IMR-90 (cell line): ENCODE results near the gene GDPD2. TPM values are rescaled to one million over a fixed set of nuclear protein-coding genes. Genes with fewer than 3 reads are reported as not detected.

ENCODE experiments used
- ATAC-seq: fragments of 200-7000 bp; cut with Tn5 transposase; 2 replicates; pipeline ENCODE4 v1.9.1; 2020; ENCODE audit warnings: low read depth, mild to moderate bottlenecking, moderate library complexity
- BruUV-seq: library from RNA; stranded (reverse); fragments of 400-500 nt; replicated peaks from 2 replicates; lab custom pipeline; 2021; lab: Mats Ljungman, UMichigan
- CTCF ChIA-PET: fragments of 300-600 bp; formaldehyde crosslinking; extraction: SDS; loops from one replicate; lab custom pipeline; 2021; ENCODE audit warnings: antibody characterized with exemption; lab: Yijun Ruan, JAX
- POLR2A ChIA-PET: fragments of 300-600 bp; sonication (Branson Sonifier 250); formaldehyde crosslinking; loops from one replicate; lab custom pipeline; 2022; ENCODE audit warnings: antibody characterized with exemption; ENCODE audit not compliant: unreplicated experiment; lab: Charles Lee
- DNase-seq: peaks from one replicate; pipeline ENCODE4 v3.0.0; 2013
- H2AFZ ChIP-seq: replicated peaks from 2 replicates; pipeline ENCODE3; 2013; ENCODE audit warnings: low read length, mild to moderate bottlenecking; ENCODE audit not compliant: poor library complexity
- H2AK5ac ChIP-seq: 2 replicates; pipeline ENCODE4 v1.6.1; 2013; ENCODE audit warnings: low read depth, low read length, inconsistent platforms
- H2AK9ac ChIP-seq: replicated peaks from 2 replicates; pipeline ENCODE3; 2013; ENCODE audit warnings: mild to moderate bottlenecking, low read depth, low read length, moderate library complexity; ENCODE audit not compliant: poor library complexity
- H2BK120ac ChIP-seq: 2 replicates; pipeline ENCODE4 v1.6.1; 2013; ENCODE audit warnings: low read depth, low read length, inconsistent platforms
- H2BK15ac ChIP-seq: 3 replicates; pipeline ENCODE4 v1.6.1; 2013; ENCODE audit warnings: low read depth, low read length, inconsistent platforms
- H2BK20ac ChIP-seq: 2 replicates; pipeline ENCODE4 v1.6.1; 2013; ENCODE audit warnings: low read depth, mild to moderate bottlenecking, inconsistent platforms, low read length, moderate library complexity
- H2BK5ac ChIP-seq: 2 replicates; pipeline ENCODE4 v1.6.1; 2013; ENCODE audit warnings: mild to moderate bottlenecking, low read depth, low read length, inconsistent platforms; ENCODE audit not compliant: poor library complexity, severe bottlenecking
- H3K14ac ChIP-seq: replicated peaks from 2 replicates; pipeline ENCODE4 v1.6.1; 2013; ENCODE audit warnings: low read depth, low read length, inconsistent platforms
- H3K18ac ChIP-seq: 2 replicates; pipeline ENCODE4 v1.6.1; 2013; ENCODE audit warnings: low read depth, low read length, control low read depth
- H3K23ac ChIP-seq: 2 replicates; pipeline ENCODE4 v1.6.1; 2013; ENCODE audit warnings: low read depth, low read length, inconsistent platforms
- H3K27ac ChIP-seq: 2 replicates; pipeline ENCODE4 v1.5.1; 2013; ENCODE audit warnings: mild to moderate bottlenecking, control low read depth, low read length; ENCODE audit not compliant: insufficient read depth
- H3K27me3 ChIP-seq: 2 replicates; pipeline ENCODE4 v1.6.1; 2013; ENCODE audit warnings: low read length; ENCODE audit not compliant: control insufficient read depth, insufficient read depth
- H3K36me3 ChIP-seq: 2 replicates; pipeline ENCODE4 v1.6.1; 2013; ENCODE audit warnings: low read length, mixed read lengths; ENCODE audit not compliant: control insufficient read depth, insufficient read depth
- H3K4ac ChIP-seq: 2 replicates; pipeline ENCODE4 v1.6.1; 2013; ENCODE audit warnings: low read depth, low read length, inconsistent platforms
- H3K4me1 ChIP-seq: 2 replicates; pipeline ENCODE4 v1.6.1; 2013; ENCODE audit warnings: low read length, mixed read lengths; ENCODE audit not compliant: control insufficient read depth, insufficient read depth
- H3K4me2 ChIP-seq: 2 replicates; pipeline ENCODE4 v1.6.1; 2013; ENCODE audit warnings: low read depth, mild to moderate bottlenecking, control low read depth, low read length, moderate library complexity
- H3K4me3 ChIP-seq: 2 replicates; pipeline ENCODE4 v1.5.1; 2013; ENCODE audit warnings: low read depth, mild to moderate bottlenecking, control low read depth, low read length, moderate library complexity; ENCODE audit not compliant: insufficient read depth
- H3K56ac ChIP-seq: 2 replicates; pipeline ENCODE4 v1.6.1; 2013; ENCODE audit warnings: low read length, inconsistent platforms; ENCODE audit not compliant: insufficient read depth; ENCODE audit errors: extremely low read depth
- H3K79me1 ChIP-seq, 2 experiments: 2 replicates each; pipeline ENCODE4 v1.6.1; 2013; ENCODE audit warnings: low read length in 2 of 2, inconsistent platforms in 1 of 2, low read depth in 1 of 2
- H3K9ac ChIP-seq: 2 replicates; pipeline ENCODE4 v1.6.1; 2013; ENCODE audit warnings: low read depth, low read length, control low read depth
- H3K9me1 ChIP-seq: 2 replicates; pipeline ENCODE4 v1.6.1; 2013; ENCODE audit warnings: low read length, inconsistent platforms; ENCODE audit not compliant: insufficient read depth
- H3K9me3 ChIP-seq: 2 replicates; pipeline ENCODE4 v1.6.1; 2013; ENCODE audit warnings: low read length; ENCODE audit not compliant: control insufficient read depth, insufficient read depth
- H4K20me1 ChIP-seq: 2 replicates; pipeline ENCODE4 v1.6.1; 2013; ENCODE audit warnings: low read length, inconsistent platforms; ENCODE audit not compliant: insufficient read depth
- H4K5ac ChIP-seq: 2 replicates; pipeline ENCODE4 v1.6.1; 2013; ENCODE audit warnings: mild to moderate bottlenecking, low read depth, low read length, control low read depth
- H4K8ac ChIP-seq, 2 experiments: 2 replicates each; pipeline ENCODE4 v1.6.1; 2013; ENCODE audit warnings: low read depth in 2 of 2, low read length in 2 of 2, control low read depth in 1 of 2, inconsistent platforms in 1 of 2
- H4K91ac ChIP-seq: 2 replicates; pipeline ENCODE4 v1.6.1; 2013; ENCODE audit warnings: low read depth, low read length, inconsistent platforms; ENCODE audit not compliant: insufficient read depth
- MXI1 ChIP-seq: IDR thresholded peaks from 2 replicates; pipeline ENCODE4 v1.6.1; 2012; ENCODE audit warnings: low read depth, mild to moderate bottlenecking, low read length, moderate library complexity, borderline replicate concordance
- RCOR1 ChIP-seq: IDR thresholded peaks from 2 replicates; pipeline ENCODE4 v1.6.1; 2012; ENCODE audit warnings: mild to moderate bottlenecking, low read length, improper control_type of control experiment; ENCODE audit not compliant: insufficient replicate concordance
- SMC3 ChIP-seq: fragments of 150-350 bp; IDR thresholded peaks from 2 replicates; pipeline ENCODE4 v1.6.1; 2016; ENCODE audit warnings: low read depth, mild to moderate bottlenecking, antibody characterized with exemption, low read length, moderate library complexity
- WGBS, 2 experiments: methylation state at CpG; one replicate each; pipeline versions ENCODE4 v1.1.5 to v1.1.7; 2013; ENCODE audit warnings: missing lambda C conversion rate in 2 of 2; ENCODE audit not compliant: insufficient read length in 1 of 2; ENCODE audit errors: extremely low coverage in 2 of 2; 5-methylcytosine and 5-hydroxymethylcytosine counted together
- dilution Hi-C: fragments of 300-500 bp; cut with HindIII; formaldehyde crosslinking; loops from one replicate; pipeline ENCODE4 v1.14.3; 2018; ENCODE audit warnings: low sequenced_read_pairs; ENCODE audit not compliant: unreplicated experiment
- in situ Hi-C: fragments of 300-500 bp; cut with MboI; formaldehyde crosslinking; loops from 3 replicates; pipeline ENCODE4 v1.14.3; 2019; ENCODE audit warnings: low sequenced_read_pairs, inconsistent platforms, mixed read lengths
- intact Hi-C: fragments of 100-400 bp; cut with micrococcal nuclease; formaldehyde crosslinking; loops from 2 replicates; pipeline ENCODE4 v1.10.0; 2022
- polyA plus RNA-seq, 3 experiments: library from polyadenylated mRNA; depleted of rRNA; stranded (reverse); fragments of >200 nt; gene quantifications; 2 replicates each; pipeline ENCODE4 v1.2.3, GENCODE V29; 2012; ENCODE audit warnings: low replicate concordance in 1 of 3
- total RNA-seq: library from RNA; depleted of rRNA; stranded (reverse); fragments of >200 nt; gene quantifications from 2 replicates; pipeline ENCODE4 v1.2.3, GENCODE V29; 2012

The GDPD2 gene
- total and polyA plus RNA-seq, 2 of the 4 experiments (the other 2 are of a cell fraction): not detected

- Histone ChIP-seq H2BK20ac (no peak overlapping the region), H2BK120ac (peak overlapping the region; percentile 57), H3K4me1 (peaks cover 4% of the 10 kb centered on the region; the same call in 1 of the 2 replicates), H3K9ac (peak overlapping the region; percentile 68), H3K23ac (peak overlapping the region; percentile 92), H4K5ac (no peak overlapping the region), H2AFZ (peak overlapping the region; percentile 88), H3K27me3 (no peaks in the 10 kb centered on the region; the same call in 1 of the 2 replicates), H3K9me1 (0 out of 2 replicates have a peak, but pooled peaks cover 7% of the 10 kb centered on the region), H3K14ac (peak overlapping the region; percentile 82), H3K4ac (peak overlapping the region; percentile 84), H2AK5ac (peak overlapping the region; percentile 82; the same call in 1 of the 2 replicates), H2BK15ac (peak overlapping the region; percentile 62; the same call in 1 of the 3 replicates), H4K8ac (peak overlapping the region; percentile 64 to 71; a peak in 3 of 4 replicates), H3K79me1 (peaks cover 4 to 21% of the 10 kb centered on the region in 2 experiments; a peak in 3 of 4 replicates), H3K36me3 (no peaks in the 10 kb centered on the region), H3K27ac (peak overlapping the region; percentile 48), H3K4me2 (peak overlapping the region; percentile 91), H2AK9ac (peak overlapping the region; percentile 95), H3K18ac (no peak overlapping the region; the same call in 1 of the 2 replicates), H4K20me1 (no peaks in the 10 kb centered on the region), H3K56ac (peak overlapping the region; percentile 53; the same call in 1 of the 2 replicates), H4K91ac (peak overlapping the region; percentile 64), H3K9me3 (no peaks in the 10 kb centered on the region), H2BK5ac (peak overlapping the region; percentile 62), H3K4me3 (peak overlapping the region; percentile 91)
- BruUV-seq: no TSS peak
- in situ Hi-C loops: no loop called here
- DNase-seq (peak; percentile 48), ATAC-seq (peak; percentile 7)
- POLR2A ChIA-PET: interaction anchor here (0.6 kb wide), 1 partner anchor 765 kb away, joined by 11 read pairs; no protein-coding TSS in a partner anchor
- dilution Hi-C loops: no loop called here
- intact Hi-C loops: loop anchor here (1.0 to 2.0 kb wide), 4 partner anchors 145 to 302 kb away; partner anchors contain the start of genes IGBP1 and KIF4A
- TF ChIP-seq SMC3 (no peak), RCOR1 (no peak), MXI1 (no peak)
- WGBS, 2 experiments: 32% methylated on average over 9 of the region's 17 CpGs; no CpG with 5 or more reads in 1 of the 2 experiments
- CTCF ChIA-PET: interaction anchor here (0.7 to 0.9 kb wide), 2 partner anchors 17 to 230 kb away, joined by 3 read pairs; no protein-coding TSS in a partner anchor
These were observed 11.9 kb downstream of the GDPD2 start for GRCh38 chrX:70434914-70435586.
